GM19351 (cell line): ENCODE data around the gene WDR62.

Experiments used
- ATAC-seq: cut with Tn5 transposase; IDR thresholded peaks from one replicate; pipeline ENCODE4 v1.9.1; 2021; ENCODE audit warnings: mild to moderate bottlenecking, moderate library complexity; ENCODE audit not compliant: unreplicated experiment

WDR62 gene

DNA sequence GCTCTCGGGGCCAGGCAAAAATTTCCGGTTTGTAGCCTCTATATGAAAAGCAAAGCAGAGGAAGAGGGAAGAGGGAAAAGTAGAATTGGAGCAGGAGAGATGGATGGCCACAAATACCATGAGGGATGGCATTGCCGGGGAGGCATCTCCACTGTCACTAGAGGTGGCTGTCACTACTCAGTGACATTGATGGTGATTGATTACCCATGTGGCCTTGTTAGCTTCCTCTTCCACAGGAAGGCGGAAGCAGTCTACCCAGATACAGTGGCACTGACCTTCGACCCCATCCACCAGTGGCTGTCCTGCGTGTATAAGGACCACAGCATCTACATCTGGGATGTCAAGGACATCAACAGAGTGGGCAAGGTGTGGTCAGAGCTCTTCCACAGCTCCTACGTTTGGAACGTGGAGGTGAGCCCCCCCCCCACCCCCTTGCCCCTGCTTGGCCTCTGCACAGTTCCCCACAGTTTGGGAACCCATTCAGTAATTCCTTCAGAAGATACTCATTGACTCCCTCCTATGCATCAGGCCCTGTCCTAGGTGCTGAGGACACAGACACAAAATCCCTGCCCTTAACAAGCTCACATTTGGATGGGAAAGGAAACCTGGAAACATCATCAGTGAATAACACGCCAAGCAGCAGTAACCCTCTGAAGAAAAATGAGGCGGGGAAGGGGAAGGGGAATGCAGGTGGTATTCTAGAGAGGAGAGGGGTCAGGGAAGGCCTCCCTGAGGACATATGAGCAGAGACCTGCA, 18.6 kb downstream of the WDR62 start:
- no peak for ATAC-seq

DNA sequence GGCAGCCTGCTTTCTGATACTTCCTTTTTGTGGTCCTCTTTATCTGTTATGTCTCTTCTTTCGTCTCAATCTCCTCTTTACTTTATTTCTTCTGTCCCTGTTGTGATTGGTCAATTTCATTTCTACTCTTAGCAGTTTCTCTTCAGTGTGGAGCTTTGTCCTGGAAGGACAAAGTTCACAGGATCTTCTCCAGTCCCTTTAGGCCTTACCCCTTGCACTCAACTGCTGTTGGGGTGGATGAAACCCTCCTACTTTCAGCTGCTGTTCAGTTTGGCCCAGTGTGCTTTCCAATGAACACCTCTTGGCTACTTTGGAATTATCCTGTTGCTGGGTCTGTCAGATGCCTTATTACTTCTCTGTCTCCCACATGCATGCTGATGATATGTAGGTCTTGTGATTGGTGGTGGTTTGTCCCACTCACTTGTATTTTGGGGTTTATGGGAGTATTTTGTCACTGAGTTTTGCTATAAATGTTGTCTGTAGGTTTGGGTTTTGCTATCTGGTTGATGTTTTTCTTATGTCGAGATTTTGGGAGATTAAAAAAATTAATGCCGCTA, 24.8 kb downstream of the WDR62 start:
- ATAC-seq: no peak

DNA sequence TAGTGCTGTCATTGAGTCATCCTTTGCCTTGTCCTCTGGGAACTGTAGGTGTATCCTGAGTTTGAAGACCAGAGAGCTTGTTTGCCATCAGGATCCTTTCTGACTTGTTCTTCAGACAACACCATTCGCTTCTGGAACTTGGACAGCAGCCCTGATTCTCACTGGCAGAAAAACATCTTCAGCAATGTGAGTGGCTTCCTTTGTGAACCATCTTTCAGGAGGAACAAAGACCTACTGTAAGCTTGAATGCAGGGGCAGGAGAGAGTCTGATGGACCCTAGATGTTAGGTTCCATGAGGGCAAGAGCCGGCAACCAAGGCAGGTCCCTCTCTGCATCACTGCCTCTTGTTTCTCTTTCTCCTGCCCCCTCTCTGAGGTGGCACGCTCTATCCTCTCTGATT, 26.7 kb downstream of the WDR62 start:
- ATAC-seq: no peak

DNA sequence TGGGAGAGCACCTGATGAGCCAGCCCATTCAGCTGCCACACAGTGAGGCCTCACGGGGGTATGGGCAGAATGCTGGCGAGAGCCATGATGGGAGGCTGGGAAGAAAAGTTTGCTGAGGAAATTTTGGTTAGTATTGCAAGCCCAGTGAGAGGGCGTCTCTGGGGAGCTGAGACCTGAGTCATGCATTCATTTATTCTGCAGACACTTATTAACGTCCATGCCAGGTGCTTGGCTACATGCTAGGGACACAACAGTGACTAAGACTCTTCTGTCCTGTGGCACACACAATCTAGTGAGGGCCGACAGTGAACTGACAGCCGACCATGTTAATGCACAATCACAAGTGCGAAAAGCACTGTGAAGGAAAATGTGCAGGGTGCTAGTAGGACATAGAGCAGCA, 27.2 kb downstream of the WDR62 start:
- no peak for ATAC-seq

DNA sequence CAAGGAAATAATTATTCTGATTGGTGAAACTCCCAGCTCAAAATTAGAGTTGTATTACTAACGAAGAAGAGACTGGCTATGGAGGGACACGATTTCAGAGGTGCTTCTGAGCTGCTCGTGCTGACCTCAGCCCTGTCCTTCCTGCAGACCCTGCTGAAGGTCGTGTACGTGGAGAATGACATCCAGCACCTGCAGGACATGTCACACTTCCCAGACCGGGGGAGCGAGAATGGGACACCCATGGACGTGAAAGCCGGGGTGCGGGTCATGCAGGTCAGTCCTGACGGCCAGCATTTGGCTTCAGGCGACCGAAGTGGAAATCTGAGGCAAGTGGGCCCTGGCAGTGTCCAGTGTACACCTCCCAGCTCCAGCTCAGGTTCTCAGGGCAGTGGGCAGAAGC, 28.2 kb downstream of the WDR62 start:
- no peak for ATAC-seq

DNA sequence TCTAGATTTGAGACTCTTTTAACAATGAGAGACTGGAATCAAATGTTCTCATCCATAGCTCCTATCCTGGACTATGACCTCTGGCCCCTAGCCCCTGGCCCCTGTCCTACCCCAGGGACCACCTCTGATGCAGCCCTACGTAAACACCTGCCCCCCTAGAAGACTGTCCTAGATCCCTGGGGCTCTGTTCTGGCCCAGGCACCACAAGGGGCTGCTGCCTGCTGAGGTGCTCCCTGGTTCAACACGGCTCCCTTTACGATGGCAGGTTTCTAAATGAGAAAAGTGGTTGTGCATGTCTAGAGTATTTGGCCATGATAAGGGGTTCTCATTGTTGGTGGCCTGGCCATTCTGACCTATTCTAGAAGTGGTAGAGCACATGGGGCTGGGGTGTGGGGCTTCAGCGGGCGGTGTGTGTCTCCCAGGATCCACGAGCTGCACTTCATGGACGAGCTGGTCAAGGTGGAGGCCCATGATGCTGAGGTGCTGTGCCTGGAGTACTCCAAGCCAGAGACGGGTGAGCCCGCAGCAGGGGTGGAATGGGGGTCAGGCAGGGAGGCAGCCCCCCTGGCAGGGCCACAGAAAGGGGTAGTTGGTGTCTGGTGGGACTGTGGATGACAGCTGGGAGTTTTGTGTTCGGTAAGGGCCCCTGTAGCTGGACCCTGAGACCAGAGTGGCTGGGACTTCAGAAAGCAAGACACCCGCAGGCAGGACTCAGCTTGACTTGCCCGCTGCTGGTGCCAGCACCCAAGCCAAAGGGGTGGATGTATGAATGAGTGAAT, 29.7 kb downstream of the WDR62 start:
- no peak for ATAC-seq

DNA sequence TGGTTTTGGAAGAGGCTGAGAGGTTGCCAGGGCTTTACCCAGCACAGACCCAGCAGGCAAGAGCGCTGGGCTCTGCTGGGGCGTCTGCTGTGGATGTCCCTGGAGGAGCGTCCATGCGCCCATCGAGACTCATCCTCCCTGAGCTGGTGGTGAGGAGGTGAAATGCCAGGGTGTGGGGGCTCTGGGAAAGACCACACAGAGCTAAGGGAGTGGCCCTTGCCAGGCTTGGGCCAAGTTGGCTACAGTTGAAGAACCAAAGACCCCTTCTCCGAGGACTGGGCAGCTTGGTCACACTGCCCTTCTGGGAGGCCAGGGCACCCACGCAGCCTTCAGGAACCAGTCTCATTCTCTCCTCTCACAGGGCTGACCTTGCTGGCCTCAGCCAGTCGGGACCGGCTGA, 31.6 kb downstream of the WDR62 start:
- ATAC-seq: no peak

DNA sequence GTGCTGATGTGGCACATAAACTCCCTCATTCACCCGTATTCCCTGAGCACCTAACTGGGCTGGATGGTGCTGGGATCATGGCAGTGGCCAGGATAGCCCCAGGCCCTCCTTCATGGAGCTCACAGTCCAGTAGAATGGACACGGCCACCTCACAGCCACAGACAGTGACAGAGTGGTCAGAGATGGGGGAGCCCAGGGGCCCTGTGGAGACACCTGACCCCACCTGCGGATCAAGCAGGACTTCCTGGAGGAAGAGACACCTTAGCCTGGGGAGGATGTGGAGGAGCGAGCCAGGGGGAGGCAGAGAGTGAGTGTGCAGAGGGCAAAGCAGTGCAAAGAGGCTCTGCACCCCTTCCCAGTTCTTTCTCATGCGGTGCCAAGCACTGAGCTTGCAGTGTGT, 35.1 kb downstream of the WDR62 start:
- ATAC-seq: no peak

DNA sequence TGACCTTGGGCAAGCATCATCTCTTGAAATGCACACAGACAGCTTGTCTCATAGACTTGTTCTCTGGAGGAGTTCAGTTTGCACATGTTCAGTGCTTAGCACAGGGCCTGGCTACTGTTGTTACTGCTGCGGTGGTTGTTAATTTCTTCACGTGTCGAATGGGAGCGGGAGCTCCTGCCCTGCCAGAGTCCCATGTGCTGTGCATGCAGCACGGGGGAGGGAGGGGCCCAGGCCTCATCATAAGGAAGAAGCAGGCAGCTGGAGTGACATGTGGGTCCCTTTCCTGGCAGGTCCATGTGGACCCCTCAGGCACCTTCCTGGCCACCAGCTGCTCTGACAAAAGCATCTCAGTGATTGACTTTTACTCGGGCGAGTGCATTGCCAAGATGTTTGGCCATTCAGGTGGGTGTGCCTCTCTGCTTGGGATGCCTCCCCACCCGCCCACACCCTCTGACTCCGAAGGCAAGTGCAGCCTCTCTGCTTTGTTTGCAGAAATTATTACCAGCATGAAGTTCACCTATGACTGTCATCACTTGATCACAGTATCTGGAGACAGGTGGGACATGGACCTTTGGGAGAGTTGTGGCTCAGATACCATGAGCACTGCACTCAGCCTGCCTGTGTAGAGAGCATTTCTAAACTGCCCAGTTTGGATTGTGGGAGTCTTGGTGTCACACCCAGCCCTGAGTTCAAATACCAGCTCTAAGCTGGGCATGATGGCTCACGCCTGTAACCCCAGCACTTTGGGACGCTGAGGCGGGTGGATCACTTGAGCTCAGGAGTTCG, 36.4 kb downstream of the WDR62 start:
- ATAC-seq: no peak

DNA sequence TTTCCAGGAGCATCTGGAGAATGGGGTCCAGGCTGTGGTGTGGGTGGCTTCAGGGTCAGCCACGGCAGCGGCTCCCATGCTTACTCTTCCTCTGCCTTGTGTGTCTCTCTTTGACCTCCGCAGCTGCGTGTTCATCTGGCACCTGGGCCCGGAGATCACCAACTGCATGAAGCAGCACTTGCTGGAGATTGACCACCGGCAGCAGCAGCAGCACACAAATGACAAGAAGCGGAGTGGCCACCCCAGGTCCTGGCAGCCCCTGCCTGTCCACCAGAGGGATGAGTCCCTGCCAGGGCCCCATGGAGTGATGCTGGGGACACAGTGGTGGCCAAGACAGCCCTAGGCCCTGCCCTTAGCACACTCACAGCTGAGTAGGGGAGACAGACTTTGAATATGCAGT, 37.9 kb downstream of the WDR62 start:
- no peak for ATAC-seq

DNA sequence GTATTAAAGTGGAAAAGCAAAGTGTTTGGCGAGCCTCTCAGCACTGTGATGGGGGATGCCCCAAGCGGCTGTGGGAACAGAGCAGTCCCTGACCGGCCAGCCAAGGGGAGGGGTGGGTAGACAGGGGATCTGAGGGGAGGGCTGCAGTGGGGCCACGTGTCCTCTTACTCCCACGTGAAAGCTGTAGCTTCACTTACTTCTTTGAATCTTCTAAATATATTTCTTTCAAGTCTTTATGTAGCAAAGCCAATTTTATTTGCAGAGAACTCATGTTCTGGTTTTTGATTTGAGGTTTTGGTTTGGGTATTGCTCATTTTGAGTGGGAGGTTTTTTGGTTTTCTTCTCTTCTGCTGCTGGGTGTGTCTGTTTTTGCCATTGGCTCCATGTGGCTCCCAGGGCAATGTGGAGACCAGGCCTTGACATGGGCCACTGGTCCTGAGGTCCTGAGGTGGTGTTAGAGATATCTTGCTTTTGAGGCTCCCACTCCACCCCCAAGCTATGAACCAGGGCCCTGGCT, 38.5 kb downstream of the WDR62 start:
- ATAC-seq: no peak

DNA sequence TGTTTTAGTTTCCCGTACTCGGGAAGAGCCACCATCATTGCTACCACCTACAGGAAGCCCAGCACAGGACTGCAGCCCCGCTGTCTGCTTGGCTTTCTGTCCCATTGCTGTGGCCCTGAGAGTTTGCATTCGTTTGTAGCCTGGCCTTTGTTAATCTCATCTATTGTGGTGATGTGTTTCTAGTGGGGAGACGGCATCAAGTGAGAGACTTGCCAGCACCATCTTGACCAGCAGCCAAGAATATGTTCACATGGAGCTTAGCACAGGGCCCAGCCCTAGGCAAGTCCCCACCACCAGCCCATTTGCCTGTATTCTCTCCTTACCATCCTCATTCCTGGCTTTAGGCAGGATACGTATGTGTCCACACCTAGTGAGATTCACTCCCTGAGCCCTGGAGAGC, 39.0 kb downstream of the WDR62 start:
- no peak for ATAC-seq

DNA sequence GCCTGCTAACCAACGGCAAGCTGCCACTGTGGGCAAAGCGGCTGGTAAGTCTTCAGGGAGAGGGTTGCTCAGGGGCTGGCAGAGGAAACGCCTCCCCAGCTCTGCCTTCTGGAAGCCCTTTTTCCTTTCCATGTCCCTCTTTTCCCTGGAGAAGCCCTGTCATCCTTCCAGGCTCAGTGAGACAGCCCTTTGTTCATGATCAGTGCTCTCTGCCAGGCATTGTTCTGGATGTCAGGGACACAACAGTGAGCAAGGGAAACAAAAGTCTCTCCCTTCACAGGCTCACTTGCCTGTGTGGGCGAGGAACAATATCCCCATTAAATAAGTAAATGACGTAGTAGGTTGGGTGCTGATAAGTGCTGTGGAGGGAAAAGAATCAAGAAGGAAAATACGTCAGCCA, 42.3 kb downstream of the WDR62 start:
- ATAC-seq: no peak

DNA sequence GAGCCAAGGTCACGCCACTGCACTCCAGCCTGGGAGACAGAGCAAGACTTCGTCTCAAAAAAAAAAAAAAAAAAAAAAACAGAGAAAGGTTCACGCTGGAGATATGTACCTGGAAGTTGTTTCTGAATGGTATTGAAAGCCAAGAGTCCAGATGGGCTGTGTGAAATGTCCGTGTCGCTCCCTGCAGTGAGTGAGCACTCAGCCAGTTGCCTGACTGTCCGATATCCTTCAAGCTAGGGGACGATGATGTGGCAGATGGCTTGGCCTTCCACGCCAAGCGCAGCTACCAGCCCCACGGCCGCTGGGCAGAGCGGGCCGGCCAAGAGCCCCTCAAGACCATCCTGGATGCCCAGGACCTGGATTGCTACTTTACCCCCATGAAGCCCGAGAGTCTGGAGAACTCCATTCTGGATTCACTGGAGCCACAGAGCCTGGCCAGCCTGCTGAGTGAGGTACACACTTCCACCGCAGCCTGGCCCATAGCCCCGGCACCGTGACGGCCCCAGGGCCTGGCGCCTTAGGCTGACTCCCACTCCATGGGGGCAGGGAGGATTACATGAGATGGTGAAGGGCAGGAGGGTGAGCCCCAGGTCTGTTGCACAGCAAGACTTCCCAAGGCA, 44.6 kb downstream of the WDR62 start:
- ATAC-seq: no peak

DNA sequence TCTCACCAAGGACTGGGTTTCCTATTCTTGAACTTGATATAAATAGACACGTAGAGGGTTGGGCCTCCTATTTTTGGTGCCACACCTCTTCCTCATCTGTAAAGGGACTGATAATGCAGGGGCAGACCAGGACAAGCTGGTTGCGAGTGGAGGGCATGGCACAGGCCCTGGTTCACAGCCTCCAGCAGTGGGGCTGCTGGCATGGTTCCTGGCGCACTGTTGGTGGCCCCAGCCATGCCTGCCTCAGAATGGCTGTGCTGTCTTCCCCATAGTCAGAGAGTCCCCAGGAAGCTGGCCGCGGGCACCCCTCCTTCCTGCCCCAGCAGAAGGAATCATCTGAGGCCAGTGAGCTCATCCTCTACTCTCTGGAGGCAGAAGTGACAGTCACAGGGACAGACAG, 45.8 kb downstream of the WDR62 start:
- no peak for ATAC-seq

DNA sequence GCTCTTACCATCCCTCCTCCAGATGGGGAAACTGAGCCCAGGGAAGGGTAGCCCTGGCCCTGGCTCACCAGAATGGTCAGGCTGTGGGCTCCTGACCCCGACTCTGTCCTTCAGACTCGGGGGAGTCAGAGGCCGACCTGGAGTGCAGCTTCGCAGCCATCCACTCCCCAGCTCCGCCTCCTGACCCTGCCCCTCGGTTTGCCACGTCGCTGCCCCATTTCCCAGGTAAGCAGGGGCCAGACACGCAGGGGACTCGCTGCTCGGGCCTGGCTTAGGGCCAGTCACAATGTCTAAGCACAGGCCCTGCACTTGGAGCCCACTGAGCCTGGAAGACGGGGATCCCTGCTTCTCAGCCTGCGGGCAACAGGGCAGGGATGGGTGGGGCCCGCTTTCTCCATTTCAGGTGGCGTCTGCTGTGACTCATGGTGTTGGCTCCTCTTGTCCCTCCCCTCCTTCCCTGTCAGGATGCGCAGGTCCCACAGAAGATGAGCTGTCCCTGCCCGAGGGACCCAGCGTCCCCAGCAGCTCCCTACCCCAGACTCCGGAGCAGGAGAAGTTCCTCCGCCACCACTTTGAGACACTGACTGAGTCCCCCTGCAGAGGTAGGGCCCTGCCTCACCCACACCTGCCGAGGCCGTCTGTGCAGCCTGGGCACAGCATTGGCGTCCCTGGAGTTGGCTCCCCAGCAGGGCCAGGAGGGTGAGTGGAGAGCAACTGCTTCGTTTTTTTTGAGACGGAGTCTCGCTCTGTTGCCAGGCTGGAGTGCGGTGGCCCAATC, 47.0 kb downstream of the WDR62 start:
- no peak for ATAC-seq

DNA sequence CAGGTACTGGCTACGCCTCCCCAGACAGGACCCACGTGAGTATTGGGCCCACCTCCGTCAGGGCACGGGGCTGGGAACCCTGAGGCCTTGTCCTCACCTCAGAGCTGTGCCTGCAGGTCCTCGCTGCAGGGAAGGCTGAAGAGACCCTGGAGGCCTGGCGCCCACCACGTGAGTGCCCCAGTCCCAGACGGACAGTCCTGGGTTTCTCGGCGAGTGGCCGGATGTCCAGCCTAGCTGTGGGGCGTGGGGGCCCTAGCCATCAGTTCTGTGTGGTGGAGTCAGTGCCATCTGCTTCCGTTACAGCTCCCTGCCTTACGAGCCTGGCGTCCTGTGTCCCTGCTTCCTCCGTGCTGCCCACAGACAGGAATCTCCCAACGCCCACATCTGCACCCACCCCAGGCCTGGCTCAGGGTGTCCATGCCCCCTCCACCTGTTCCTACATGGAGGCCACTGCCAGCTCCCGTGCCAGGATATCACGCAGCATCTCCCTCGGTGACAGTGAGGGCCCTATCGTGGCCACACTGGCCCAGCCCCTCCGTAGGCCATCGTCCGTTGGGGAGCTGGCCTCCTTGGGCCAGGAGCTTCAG, 48.4 kb downstream of the WDR62 start:
- ATAC-seq: no peak

DNA sequence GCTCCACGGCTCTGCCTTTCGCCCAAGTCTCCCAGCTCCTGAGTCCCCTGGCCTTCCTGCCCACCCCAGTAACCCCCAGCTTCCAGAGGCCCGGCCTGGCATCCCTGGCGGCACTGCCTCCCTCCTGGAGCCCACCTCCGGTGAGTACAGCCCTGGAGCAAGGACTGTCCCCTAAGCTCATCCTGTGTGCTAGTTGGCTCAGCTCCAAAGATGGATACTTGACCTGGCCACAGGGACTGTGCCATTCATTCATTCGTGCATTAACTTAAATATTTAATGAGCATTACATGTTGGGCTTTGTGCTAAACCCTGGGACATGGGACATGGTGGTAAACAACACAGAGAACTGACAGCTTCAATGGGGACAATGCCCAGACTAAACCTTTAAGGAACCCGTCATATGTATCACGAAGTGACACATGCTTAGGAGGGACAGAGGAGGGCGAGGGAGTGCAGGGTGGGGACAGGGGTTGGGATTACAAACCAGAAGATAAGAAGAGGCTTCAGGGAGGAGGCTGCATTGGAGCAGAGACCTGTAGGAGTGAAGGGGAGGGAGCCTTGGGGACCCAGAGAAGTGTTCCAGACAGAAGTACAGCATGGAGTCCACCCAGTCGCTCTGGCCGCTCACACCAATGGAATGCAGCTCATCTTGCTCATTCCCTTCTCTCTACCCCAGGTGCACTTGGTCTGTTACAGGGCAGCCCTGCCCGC, 49.3 kb downstream of the WDR62 start:
- ATAC-seq: no peak

DNA sequence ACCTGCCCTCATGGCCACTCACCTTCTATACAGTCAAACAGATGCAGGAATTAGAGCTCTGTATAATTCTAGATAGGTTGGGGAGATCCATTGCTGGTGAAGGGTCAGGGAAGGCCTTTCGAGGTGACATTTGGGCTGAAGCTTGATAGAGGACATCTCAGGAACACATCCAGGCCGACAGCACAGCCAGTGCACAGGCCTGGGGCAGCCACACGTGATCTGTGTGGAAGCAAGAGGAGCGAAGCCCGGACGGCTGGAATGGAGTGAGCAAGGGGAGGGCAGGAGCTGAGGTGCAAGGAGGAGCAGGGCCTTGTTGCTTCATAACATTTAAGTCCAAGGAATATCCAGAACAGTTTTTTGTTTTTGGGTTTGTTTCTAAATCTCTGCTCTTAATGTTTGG, 51.7 kb downstream of the WDR62 start:
- no peak for ATAC-seq
